NT2/D1 (cell line): ENCODE results near the gene FAM13A.
"Not testable (repeated sequence)": the region's sequence is repeated elsewhere in the genome, so short reads cannot be mapped to it uniquely, and the experiment has no call there.

Source experiments
- DNase-seq: peaks from one replicate; pipeline ENCODE4 v3.0.0-alpha.2; 2011; ENCODE audit warnings: low read depth, low spot score
- H3K27me3 ChIP-seq: 2 replicates; pipeline ENCODE4 v1.6.0; 2011; ENCODE audit warnings: mild to moderate bottlenecking; ENCODE audit not compliant: insufficient read length, insufficient read depth
- H3K36me3 ChIP-seq: 2 replicates; pipeline ENCODE4 v1.6.1; 2011; ENCODE audit warnings: mild to moderate bottlenecking, low read length, mixed read lengths; ENCODE audit not compliant: insufficient read depth, insufficient read length
- H3K4me1 ChIP-seq: 2 replicates; pipeline ENCODE4 v1.5.1; 2011; ENCODE audit not compliant: insufficient read depth, insufficient read length
- H3K4me3 ChIP-seq: 2 replicates; pipeline ENCODE4 v1.5.1; 2011; ENCODE audit warnings: low read depth; ENCODE audit not compliant: insufficient read length
- H3K9ac ChIP-seq: 2 replicates; pipeline ENCODE4 v1.6.0; 2011; ENCODE audit warnings: low read depth; ENCODE audit not compliant: insufficient read length
- H3K9me3 ChIP-seq: 2 replicates; pipeline ENCODE4 v1.5.1; 2011; ENCODE audit warnings: mild to moderate bottlenecking, low read length; ENCODE audit not compliant: insufficient read depth
- SUZ12 ChIP-seq: IDR thresholded peaks from 2 replicates; pipeline ENCODE4 v1.6.1; 2011; ENCODE audit not compliant: insufficient read length, insufficient read depth; ENCODE audit errors: extremely low read depth
- YY1 ChIP-seq: IDR thresholded peaks from 2 replicates; pipeline ENCODE4 v1.6.1; 2011; ENCODE audit not compliant: insufficient read length, insufficient read depth
- ZNF274 ChIP-seq: IDR thresholded peaks from 2 replicates; pipeline ENCODE4 v1.6.1; 2011; ENCODE audit warnings: mild to moderate bottlenecking, low read depth, low read length

FAM13A gene

DNA sequence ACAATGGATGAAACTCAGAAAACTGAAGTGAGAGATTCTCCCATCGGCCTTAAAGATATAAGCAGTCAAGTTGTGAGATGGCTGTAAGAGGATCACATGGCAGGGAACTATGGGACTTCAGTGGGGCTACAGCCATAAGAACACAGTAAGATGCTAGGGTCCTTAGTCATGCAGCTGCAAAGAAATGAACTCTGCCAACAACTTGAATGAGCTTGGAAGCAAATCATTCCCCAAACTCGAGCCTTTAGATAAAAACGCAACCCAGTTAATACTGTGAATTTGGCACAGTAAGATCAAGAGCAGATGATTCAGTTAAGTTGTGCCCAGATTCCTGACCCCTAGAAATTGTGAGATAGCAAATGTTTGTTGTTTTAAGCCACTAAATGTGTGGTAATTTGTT is 117.3 kb downstream of the FAM13A start:
- Histone ChIP-seq H3K4me1 (no peaks in the 10 kb centered on the region), H3K4me3 (no peak overlapping the region), H3K27me3 (no peaks in the 10 kb centered on the region), H3K9ac (no peak overlapping the region), H3K9me3 (no peaks in the 10 kb centered on the region), H3K36me3 (no peaks in the 10 kb centered on the region)
- TF ChIP-seq YY1 (no peak), ZNF274 (no peak), SUZ12 (no peak)
- DNase-seq: no peak

DNA sequence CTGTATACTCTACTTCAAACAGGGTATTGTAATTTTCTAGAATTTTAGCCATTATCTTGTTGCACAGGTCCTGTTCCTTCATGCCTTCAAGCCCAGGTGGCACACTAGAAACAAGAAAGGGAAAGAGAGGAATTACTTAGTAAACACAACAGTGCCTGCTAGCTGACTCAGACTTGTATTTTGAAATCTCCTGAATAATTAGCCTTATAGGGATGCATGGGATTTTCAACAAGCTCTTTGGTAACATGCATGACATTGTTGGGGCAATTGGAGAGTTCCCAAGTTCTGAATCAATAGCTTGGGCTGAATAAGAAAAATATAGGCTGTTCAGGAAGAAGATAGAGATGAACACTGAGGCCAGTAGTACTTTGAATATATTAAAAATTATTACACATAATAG is 118.8 kb downstream of the FAM13A start:
- H3K9me3 ChIP-seq: no peaks in the 10 kb centered on the region
- DNase-seq: no peak
- H3K27me3 ChIP-seq: no peaks in the 10 kb centered on the region
- H3K9ac ChIP-seq: no peak overlapping the region
- H3K36me3 ChIP-seq: no peaks in the 10 kb centered on the region
- no peaks in the 10 kb centered on the region for H3K4me1 ChIP-seq
- H3K4me3 ChIP-seq: no peak overlapping the region
- TF ChIP-seq YY1: no peak
- TF ChIP-seq SUZ12: no peak
- TF ChIP-seq ZNF274: no peak

DNA sequence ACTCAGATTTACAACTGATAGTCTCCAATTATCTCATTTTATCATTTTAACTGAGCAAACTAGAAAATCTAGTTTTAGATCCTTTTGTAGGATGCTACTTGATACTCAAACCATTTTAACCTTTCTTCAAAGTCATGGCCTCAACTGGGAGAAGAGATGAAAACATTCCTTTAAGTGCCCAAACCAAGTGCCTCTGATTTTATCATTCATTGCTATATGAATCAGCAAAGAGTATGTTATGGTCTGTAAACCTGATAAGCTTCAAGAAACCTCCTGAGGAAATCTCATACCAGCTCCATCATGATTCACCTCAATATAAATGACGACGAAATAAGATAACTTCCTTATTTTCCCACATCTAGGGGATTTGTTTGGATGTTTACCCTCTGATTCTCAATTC is 119.9 kb downstream of the FAM13A start:
- Histone ChIP-seq H3K9ac (no peak overlapping the region), H3K4me3 (no peak overlapping the region), H3K4me1 (no peaks in the 10 kb centered on the region), H3K9me3 (no peaks in the 10 kb centered on the region), H3K27me3 (no peaks in the 10 kb centered on the region), H3K36me3 (no peaks in the 10 kb centered on the region)
- TF ChIP-seq YY1 (no peak), ZNF274 (no peak), SUZ12 (no peak)
- no peak for DNase-seq

DNA sequence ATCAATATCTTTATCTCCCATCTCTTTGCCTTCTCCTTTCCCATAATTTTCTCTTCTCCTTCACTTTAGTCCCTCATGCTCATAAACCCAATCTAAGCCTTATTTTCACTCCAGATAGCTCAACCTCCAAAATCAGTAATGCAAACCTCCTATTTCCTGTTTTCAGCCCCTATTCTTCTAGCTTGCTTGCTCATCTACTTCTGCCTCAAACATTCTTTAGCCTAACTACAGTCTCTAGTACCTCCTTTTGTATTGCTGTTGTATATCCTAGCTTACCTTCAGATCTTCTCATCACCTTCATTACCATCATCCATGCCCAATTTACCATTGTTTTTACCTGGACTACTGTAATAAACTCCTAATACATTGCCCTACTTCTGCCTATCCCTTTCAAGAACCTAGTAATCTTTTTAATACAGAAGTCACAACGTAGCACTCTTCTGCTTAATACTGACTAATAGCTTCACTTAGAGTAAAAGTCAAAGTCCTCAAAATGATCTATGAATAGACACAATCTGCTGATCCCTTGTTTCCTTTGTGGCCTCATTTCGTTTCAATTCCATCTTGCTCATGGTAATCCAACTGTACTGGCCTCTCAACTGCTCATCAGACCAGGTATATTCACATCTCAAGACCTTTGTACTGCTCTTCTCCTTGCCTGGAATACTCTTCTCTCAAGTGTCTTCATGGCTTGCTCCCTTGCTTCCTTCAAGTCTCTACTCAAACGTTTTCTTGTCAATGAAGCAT is 123.4 kb downstream of the FAM13A start:
- Histone ChIP-seq H3K4me3 (no peak overlapping the region), H3K9me3 (no peaks in the 10 kb centered on the region), H3K27me3 (no peaks in the 10 kb centered on the region), H3K9ac (no peak overlapping the region), H3K4me1 (no peaks in the 10 kb centered on the region), H3K36me3 (no peaks in the 10 kb centered on the region)
- no peak for DNase-seq
- TF ChIP-seq SUZ12 (no peak), ZNF274 (no peak), YY1 (no peak)

DNA sequence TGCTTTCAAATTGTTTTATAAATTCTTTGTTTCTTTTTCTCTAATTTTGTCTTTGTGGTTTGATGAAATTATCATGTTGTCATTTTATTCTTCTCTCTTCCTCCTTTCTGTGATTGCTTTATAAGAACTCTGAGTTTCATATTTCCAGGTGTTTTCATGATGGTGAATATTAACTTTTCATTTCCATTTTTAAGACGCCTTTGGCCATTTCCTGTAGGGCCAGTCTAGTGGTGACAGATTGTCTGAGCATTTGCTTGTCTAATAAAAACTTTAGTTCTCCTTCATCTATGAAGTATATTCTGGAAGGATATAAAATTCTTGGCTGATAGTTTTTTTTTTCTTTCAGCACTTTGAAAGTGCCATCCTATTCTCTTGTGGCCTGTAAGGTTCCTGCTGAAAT is 128.1 kb downstream of the FAM13A start:
- H3K27me3 ChIP-seq: no peaks in the 10 kb centered on the region
- H3K4me1 ChIP-seq: no peaks in the 10 kb centered on the region
- H3K4me3 ChIP-seq: no peak overlapping the region
- H3K9ac ChIP-seq: no peak overlapping the region
- H3K36me3 ChIP-seq: no peaks in the 10 kb centered on the region
- no peak for TF ChIP-seq SUZ12
- no peak for TF ChIP-seq ZNF274
- no peak for TF ChIP-seq YY1
- DNase-seq: no peak
- no peaks in the 10 kb centered on the region for H3K9me3 ChIP-seq

DNA sequence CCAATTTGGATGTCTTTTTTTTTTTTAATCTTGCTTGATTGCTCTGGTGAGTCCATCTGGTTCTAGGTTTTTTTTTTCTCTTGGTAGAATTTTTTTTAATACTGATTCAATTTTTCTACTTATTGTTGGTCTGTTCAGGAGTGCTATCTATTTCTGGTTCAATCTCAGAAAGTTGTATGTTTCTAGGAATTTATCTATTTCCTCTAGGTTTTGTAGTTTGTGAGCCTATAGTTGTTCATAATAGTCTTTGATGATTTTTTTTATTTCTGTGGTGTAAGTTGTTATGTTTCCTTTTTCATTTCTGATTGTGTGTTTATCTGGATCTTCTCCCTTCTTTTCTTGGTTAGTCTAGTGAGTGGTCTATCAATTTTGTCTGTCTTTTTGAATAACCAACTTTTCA is 129.6 kb downstream of the FAM13A start:
- Histone ChIP-seq H3K9me3 (no peaks in the 10 kb centered on the region), H3K4me1 (no peaks in the 10 kb centered on the region), H3K27me3 (no peaks in the 10 kb centered on the region), H3K4me3 (no peak overlapping the region), H3K36me3 (no peaks in the 10 kb centered on the region), H3K9ac (no peak overlapping the region)
- TF ChIP-seq ZNF274: no peak
- DNase-seq: no peak

DNA sequence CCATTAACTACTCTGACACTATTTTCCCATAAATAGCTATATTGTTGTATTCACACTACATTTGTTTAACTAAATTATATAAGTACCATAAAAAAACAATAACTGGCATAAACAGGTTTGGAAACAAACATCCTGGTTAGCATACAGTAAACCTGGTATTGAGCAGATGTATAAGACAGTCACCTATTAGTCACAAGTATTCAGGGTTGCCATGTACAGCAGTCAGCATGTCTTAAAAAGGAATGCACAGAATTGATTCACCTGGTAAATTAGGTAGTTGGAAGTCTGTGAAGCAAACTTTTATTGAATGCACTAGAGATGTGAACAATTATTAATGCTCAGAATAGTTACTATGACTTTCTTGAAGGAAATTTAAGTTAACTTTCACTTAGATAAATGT is 137.9 kb downstream of the FAM13A start:
- no peaks in the 10 kb centered on the region for H3K36me3 ChIP-seq
- no peaks in the 10 kb centered on the region for H3K27me3 ChIP-seq
- H3K4me3 ChIP-seq: no peak overlapping the region
- no peaks in the 10 kb centered on the region for H3K4me1 ChIP-seq
- TF ChIP-seq SUZ12 (no peak), YY1 (no peak), ZNF274 (no peak)
- DNase-seq: no peak
- no peak overlapping the region for H3K9ac ChIP-seq
- no peaks in the 10 kb centered on the region for H3K9me3 ChIP-seq

DNA sequence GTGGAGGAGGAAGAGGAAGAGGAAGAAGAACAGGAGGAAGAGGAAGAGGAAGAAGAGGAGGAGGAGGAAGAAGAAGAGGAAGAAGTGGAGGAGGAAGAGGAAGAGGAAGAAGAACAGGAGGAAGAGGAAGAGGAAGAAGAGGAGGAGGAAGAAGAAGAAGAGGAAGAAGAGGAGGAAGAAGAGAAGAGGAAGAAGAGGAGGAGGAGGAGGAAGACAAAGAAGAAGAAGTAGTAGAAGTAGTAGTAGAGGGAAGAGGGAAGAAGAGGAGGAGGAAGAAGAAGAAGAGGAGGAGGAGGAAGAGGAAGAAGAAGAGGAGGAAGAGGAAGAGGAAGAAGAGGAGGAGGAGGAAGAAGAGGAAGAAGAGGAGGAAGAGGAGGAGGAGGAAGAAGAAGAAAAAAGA is 143.8 kb downstream of the FAM13A start:
- H3K27me3 ChIP-seq, H3K4me3 ChIP-seq, H3K9ac ChIP-seq, H3K4me1 ChIP-seq, H3K9me3 ChIP-seq, DNase-seq, H3K36me3 ChIP-seq: not testable (repeated sequence)
